ENCODE results near the gene PRDM5. TPM values are rescaled to one million over a fixed set of nuclear protein-coding genes. Genes with fewer than 3 reads are reported as not detected.

The PRDM5 gene
- total and polyA plus RNA-seq, 2 of the 13 experiments (the other 11 are each of a cell fraction or from before 2014, with no cell fraction given): not detected

DNA sequence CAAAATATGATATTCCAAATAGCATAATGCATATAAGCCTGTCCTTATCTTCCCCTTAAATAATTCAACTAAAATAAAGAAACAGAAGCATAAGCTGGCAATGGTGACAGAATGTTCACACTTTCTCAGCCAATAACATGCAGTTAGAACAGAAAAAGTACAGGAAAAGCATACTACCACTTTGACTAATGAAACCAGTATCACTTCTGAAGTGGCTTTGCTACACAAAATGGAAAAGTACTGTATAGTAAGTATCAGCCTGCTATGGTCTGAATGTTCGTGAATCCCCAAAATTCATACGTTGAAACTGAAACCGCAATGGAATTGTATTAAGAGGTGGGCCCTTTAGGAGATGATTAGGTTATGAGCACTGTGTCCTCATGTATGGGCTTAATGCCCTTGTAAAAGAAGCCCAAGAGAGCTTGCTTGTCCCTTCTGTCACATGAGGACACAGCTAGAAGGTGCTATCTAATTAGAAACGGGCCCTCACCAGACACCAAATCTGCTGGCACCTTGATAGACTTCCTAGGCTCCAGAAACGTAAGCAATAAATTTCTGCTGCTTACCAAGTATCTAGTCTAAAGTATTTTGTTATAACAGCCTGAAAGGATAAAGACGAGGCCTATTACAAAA lies 102.6 kb downstream of the PRDM5 start:
- Histone ChIP-seq H3K36me3 (replicated peaks in 1 of 2; ENCODE audit: control insufficient read depth in 1 of 2, insufficient read depth in 2 of 2, low read length in 2 of 2) (no peaks in the 10 kb centered on the region), H3K27me3 (ENCODE audit: control insufficient read depth in 1 of 2, insufficient read depth in 2 of 2, low read length in 2 of 2) (no peaks in the 10 kb centered on the region), H4K20me1 (ENCODE audit: insufficient read depth, low read length) (no peaks in the 10 kb centered on the region), H3K9ac (ENCODE audit: insufficient read depth, low read depth, low read length) (no peak overlapping the region), H3K79me2 (ENCODE audit: insufficient read depth, low read length) (no peaks in the 10 kb centered on the region), H3K9me3 (ENCODE audit: low read length) (no peaks in the 10 kb centered on the region), H3K27ac (ENCODE audit: extremely low read length, insufficient read depth, low read length) (no peak overlapping the region), H3K4me2 (ENCODE audit: low read depth, low read length) (no peak overlapping the region), H3K4me1 (ENCODE audit: insufficient read depth, low read length) (no peaks in the 10 kb centered on the region), H2AFZ (ENCODE audit: low read length) (no peak overlapping the region), H3K4me3 (replicated peaks in 1 of 3; ENCODE audit: insufficient read depth in 1 of 3, low read depth in 2 of 3, low read length in 3 of 3) (no peak overlapping the region)
- intact Hi-C loops (cut with micrococcal nuclease; ENCODE audit: unreplicated experiment): no loop called here
- DNase-seq (ENCODE audit: low spot score) (no peak), ATAC-seq (no peak), FAIRE-seq (no peak)
- in situ Hi-C loops (cut with HindIII; ENCODE audit: extremely low pct_ligation_motif_present, low pct_unique_long_range_greater_than_20kb): no loop called here
- ChIA-PET POLR2A (no interaction called here), CTCF (ENCODE audit: low intra/inter-chr PET ratio, low total read pairs) (no interaction called here)
- no TSS peak for BruUV-seq (replicated peaks)
- no peak for TF ChIP-seq TGIF2 (CRISPR knock-in tag; IDR thresholded peaks at IDR 0.05)
- TF ChIP-seq HOXA3 (CRISPR knock-in tag; IDR thresholded peaks at IDR 0.05): no peak
- TF ChIP-seq, protein P1, sequence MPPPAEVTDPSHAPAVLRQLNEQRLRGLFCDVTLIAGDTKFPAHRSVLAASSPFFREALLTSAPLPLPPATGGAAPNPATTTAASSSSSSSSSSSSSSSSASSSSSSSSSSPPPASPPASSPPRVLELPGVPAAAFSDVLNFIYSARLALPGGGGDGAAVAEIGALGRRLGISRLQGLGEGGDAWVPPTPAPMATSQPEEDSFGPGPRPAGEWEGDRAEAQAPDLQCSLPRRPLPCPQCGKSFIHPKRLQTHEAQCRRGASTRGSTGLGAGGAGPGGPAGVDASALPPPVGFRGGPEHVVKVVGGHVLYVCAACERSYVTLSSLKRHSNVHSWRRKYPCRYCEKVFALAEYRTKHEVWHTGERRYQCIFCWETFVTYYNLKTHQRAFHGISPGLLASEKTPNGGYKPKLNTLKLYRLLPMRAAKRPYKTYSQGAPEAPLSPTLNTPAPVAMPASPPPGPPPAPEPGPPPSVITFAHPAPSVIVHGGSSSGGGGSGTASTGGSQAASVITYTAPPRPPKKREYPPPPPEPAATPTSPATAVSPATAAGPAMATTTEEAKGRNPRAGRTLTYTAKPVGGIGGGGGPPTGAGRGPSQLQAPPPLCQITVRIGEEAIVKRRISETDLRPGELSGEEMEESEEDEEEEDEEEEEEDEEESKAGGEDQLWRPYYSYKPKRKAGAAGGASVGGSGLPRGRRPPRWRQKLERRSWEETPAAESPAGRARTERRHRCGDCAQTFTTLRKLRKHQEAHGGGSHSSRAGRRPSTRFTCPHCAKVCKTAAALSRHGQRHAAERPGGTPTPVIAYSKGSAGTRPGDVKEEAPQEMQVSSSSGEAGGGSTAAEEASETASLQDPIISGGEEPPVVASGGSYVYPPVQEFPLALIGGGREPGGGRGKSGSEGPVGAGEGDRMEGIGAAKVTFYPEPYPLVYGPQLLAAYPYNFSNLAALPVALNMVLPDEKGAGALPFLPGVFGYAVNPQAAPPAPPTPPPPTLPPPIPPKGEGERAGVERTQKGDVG (CRISPR knock-in tag; IDR thresholded peaks at IDR 0.05; ENCODE audit: borderline replicate concordance): no peak
- 32% methylated on average over 6 of the region's 6 CpGs for WGBS (ENCODE audit: low lambda C conversion rate)

DNA sequence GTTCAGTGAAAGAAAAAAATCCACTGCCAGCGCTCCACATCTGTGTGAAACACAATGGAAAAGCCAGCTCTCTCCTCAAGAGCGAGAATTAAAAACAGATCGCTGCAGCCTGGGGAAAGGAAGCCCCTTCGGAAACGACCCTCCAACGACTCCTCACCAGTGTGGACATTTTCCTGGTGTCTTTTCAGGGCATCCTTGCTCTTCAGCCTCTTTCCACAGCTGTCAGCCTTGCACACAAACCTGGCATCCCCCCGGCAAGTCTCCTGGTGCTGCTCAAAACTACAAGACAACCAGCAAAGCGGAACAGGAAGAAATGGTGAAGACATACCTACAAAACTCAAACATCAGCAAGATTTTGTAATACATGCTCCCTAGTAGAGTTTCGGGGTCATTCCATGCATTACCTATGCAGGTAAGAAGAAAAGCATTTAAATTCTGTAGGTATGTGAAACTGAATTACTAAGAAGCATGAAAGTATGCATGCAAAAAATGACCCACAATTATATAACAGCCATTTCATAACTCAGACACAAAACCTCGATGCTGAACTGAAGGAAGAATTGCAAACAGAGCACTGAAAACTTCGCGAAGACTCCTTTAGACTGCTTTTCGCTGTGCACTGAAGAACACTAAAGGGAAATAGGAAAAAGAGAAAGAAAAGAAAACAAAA lies 106.1 kb downstream of the PRDM5 start:
- ATAC-seq (no peak), FAIRE-seq (no peak), DNase-seq (ENCODE audit: low spot score) (no peak)
- Histone ChIP-seq H3K36me3 (replicated peaks in 1 of 2; ENCODE audit: control insufficient read depth in 1 of 2, insufficient read depth in 2 of 2, low read length in 2 of 2) (no peaks in the 10 kb centered on the region), H3K4me1 (ENCODE audit: insufficient read depth, low read length) (no peaks in the 10 kb centered on the region), H3K9me3 (ENCODE audit: low read length) (no peaks in the 10 kb centered on the region), H3K27me3 (ENCODE audit: control insufficient read depth in 1 of 2, insufficient read depth in 2 of 2, low read length in 2 of 2) (no peaks in the 10 kb centered on the region), H4K20me1 (ENCODE audit: insufficient read depth, low read length) (no peaks in the 10 kb centered on the region), H2AFZ (ENCODE audit: low read length) (no peak overlapping the region), H3K4me2 (ENCODE audit: low read depth, low read length) (no peak overlapping the region), H3K79me2 (ENCODE audit: insufficient read depth, low read length) (no peaks in the 10 kb centered on the region), H3K9ac (ENCODE audit: insufficient read depth, low read depth, low read length) (no peak overlapping the region), H3K4me3 (replicated peaks in 1 of 3; ENCODE audit: insufficient read depth in 1 of 3, low read depth in 2 of 3, low read length in 3 of 3) (no peak overlapping the region), H3K27ac (ENCODE audit: extremely low read length, insufficient read depth, low read length) (no peak overlapping the region)
- in situ Hi-C loops (cut with HindIII; ENCODE audit: extremely low pct_ligation_motif_present, low pct_unique_long_range_greater_than_20kb): no loop called here
- intact Hi-C loops (cut with micrococcal nuclease; ENCODE audit: unreplicated experiment): no loop called here
- ChIA-PET CTCF (ENCODE audit: low intra/inter-chr PET ratio, low total read pairs) (no interaction called here), POLR2A (no interaction called here)
- WGBS (ENCODE audit: low lambda C conversion rate): 23% methylated on average over 13 of the region's 13 CpGs
- no TSS peak for BruUV-seq (replicated peaks)
- TF ChIP-seq PAX8 (CRISPR knock-in tag; IDR thresholded peaks at IDR 0.05; ENCODE audit: borderline replicate concordance): no peak
- TF ChIP-seq FOXM1 (CRISPR knock-in tag; IDR thresholded peaks at IDR 0.05): no peak
- TF ChIP-seq RFXAP (CRISPR knock-in tag; IDR thresholded peaks at IDR 0.05; ENCODE audit: borderline replicate concordance): no peak
- TF ChIP-seq SP1 (IDR thresholded peaks at IDR 0.05): no peak
- no peak for TF ChIP-seq SP1 (CRISPR knock-in tag; IDR thresholded peaks at IDR 0.05)
- no peak for TF ChIP-seq HHEX (CRISPR knock-in tag; IDR thresholded peaks at IDR 0.05)
- no peak for TF ChIP-seq ZNF839 (CRISPR knock-in tag; IDR thresholded peaks at IDR 0.05; ENCODE audit: borderline replicate concordance)
- TF ChIP-seq TEAD3 (CRISPR knock-in tag; optimal IDR thresholded peaks at IDR 0.05; ENCODE audit: borderline replicate concordance): no peak
- TF ChIP-seq, protein P1 (CRISPR knock-in tag; IDR thresholded peaks at IDR 0.05; ENCODE audit: borderline replicate concordance): no peak
- no peak for TF ChIP-seq ZNF724P (CRISPR knock-in tag; IDR thresholded peaks at IDR 0.05; ENCODE audit: borderline replicate concordance)
